ENCODE measurements around the gene FCHSD2.

The FCHSD2 gene

GRCh38 chr11:72899238-72899637 is 242.9 kb downstream of the FCHSD2 start:
- H3K4me3 ChIP-seq (ENCODE audit: low read depth, low read length): no peak overlapping the region
- DNase-seq (ENCODE audit: low read depth): no peak
- TF ChIP-seq CTCF (IDR thresholded peaks at IDR 0.05; ENCODE audit: low read depth, low read length) (no peak), POLR2A (IDR thresholded peaks at IDR 0.05; ENCODE audit: extremely low read depth, insufficient read length) (no peak), MAX (IDR thresholded peaks at IDR 0.05; ENCODE audit: low read depth, low read length) (no peak), MYC (IDR thresholded peaks at IDR 0.05; ENCODE audit: low read depth, low read length) (no peak)

- DNase-seq (ENCODE audit: low read depth): no peak
- TF ChIP-seq MAX (IDR thresholded peaks at IDR 0.05; ENCODE audit: low read depth, low read length): no peak
- no peak for TF ChIP-seq POLR2A (IDR thresholded peaks at IDR 0.05; ENCODE audit: extremely low read depth, insufficient read length)
- TF ChIP-seq MYC (IDR thresholded peaks at IDR 0.05; ENCODE audit: low read depth, low read length): no peak
- no peak for TF ChIP-seq CTCF (IDR thresholded peaks at IDR 0.05; ENCODE audit: low read depth, low read length)
- no peak overlapping the region for H3K4me3 ChIP-seq (ENCODE audit: low read depth, low read length)
Observed at GRCh38 chr11:72897506-72897905, 244.6 kb downstream of the FCHSD2 start.

GRCh38 chr11:72896431-72896830 is 245.7 kb downstream of the FCHSD2 start:
- TF ChIP-seq CTCF (IDR thresholded peaks at IDR 0.05; ENCODE audit: low read depth, low read length) (no peak), POLR2A (IDR thresholded peaks at IDR 0.05; ENCODE audit: extremely low read depth, insufficient read length) (no peak), MYC (IDR thresholded peaks at IDR 0.05; ENCODE audit: low read depth, low read length) (no peak), MAX (IDR thresholded peaks at IDR 0.05; ENCODE audit: low read depth, low read length) (no peak)
- no peak overlapping the region for H3K4me3 ChIP-seq (ENCODE audit: low read depth, low read length)

GRCh38 chr11:72890881-72891280 is 251.2 kb downstream of the FCHSD2 start:
- no peak overlapping the region for H3K4me3 ChIP-seq (ENCODE audit: low read depth, low read length)
- no peak for DNase-seq (ENCODE audit: low read depth)
- TF ChIP-seq CTCF (IDR thresholded peaks at IDR 0.05; ENCODE audit: low read depth, low read length) (no peak), MYC (IDR thresholded peaks at IDR 0.05; ENCODE audit: low read depth, low read length) (no peak), MAX (IDR thresholded peaks at IDR 0.05; ENCODE audit: low read depth, low read length) (no peak), POLR2A (IDR thresholded peaks at IDR 0.05; ENCODE audit: extremely low read depth, insufficient read length) (no peak)

More at GRCh38 chr11:72896431-72896830, 245.7 kb downstream of the FCHSD2 start:
- DNase-seq (ENCODE audit: low read depth): no peak

GRCh38 chr11:72886619-72887018 is 255.5 kb downstream of the FCHSD2 start:
- DNase-seq (ENCODE audit: low read depth): no peak
- TF ChIP-seq MAX (IDR thresholded peaks at IDR 0.05; ENCODE audit: low read depth, low read length) (no peak), POLR2A (IDR thresholded peaks at IDR 0.05; ENCODE audit: extremely low read depth, insufficient read length) (no peak), MYC (IDR thresholded peaks at IDR 0.05; ENCODE audit: low read depth, low read length) (no peak), CTCF (IDR thresholded peaks at IDR 0.05; ENCODE audit: low read depth, low read length) (no peak)
- no peak overlapping the region for H3K4me3 ChIP-seq (ENCODE audit: low read depth, low read length)

Data from NB4 (cell line).